Measurements from ENCODE around the gene GJA3. TPM values are rescaled to one million over a fixed set of nuclear protein-coding genes. Genes with fewer than 3 reads are reported as not detected.

The GJA3 gene
- total RNA-seq, 1 experiment from 2014 or later: 0.15 TPM

DNA sequence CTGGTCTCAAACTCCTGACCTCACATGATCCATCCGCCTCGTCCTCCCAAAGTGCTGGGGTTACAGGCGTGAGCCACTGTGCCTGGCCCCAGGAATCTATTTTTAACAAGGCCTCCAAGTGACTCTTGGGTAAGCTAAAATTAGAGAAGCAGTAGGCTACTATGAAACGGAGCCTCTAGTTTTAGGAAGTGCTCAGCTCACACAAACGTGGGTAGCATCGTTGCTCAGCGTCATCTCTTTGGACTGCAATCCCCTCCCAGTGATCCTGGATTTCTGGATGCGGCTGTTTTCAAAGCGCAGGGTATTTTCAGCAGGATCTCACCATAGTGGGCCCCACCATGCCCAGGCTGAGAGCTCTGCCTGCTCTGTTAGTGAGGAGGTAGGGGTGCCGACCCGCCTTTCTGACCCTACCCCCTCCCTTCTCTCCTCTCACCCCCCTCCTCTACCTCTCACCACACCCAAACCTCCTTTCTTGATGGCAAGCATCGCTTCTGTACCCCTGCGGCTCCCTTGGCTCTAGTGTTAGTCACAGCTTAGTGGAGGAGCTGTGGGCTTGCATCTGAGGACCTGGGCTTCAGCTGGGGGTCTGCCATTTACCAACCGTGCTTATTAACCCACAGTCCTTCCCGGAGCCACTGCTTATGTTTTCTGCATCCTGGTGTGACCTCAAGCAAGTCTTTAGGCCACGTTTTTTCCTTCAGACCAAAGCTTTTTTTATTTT, 34.2 kb downstream of the GJA3 start:
- Histone ChIP-seq H3K79me2 (ENCODE audit: low read depth) (no peaks in the 10 kb centered on the region), H3K9me3 (ENCODE audit: insufficient read depth, low read depth) (no peaks in the 10 kb centered on the region), H3K4me2 (peak overlapping the region; percentile 98; the same call in 1 of the 2 replicates), H4K20me1 (ENCODE audit: insufficient read depth) (no peaks in the 10 kb centered on the region), H3K9me2 (ENCODE audit: insufficient read depth) (no peaks in the 10 kb centered on the region), H3K27ac (no peak overlapping the region), H3K27me3 (ENCODE audit: insufficient read depth, low read depth) (no peaks in the 10 kb centered on the region), H3K36me3 (ENCODE audit: low read depth) (no peaks in the 10 kb centered on the region), H3K4me3 (no peak overlapping the region), H2AFZ (no peak overlapping the region), H3F3A (ENCODE audit: insufficient read depth, low read depth) (peaks cover 9% of the 10 kb centered on the region), H3K4me1 (replicated peaks; ENCODE audit: insufficient read depth) (peaks cover 15% of the 10 kb centered on the region)
- intact Hi-C loops (cut with micrococcal nuclease; ENCODE audit: unreplicated experiment): loop anchor here (5.0 to 10.0 kb wide), 2 partner anchors 36 to 522 kb away; partner anchors contain the start of gene GJA3
- POLR2A ChIA-PET (ENCODE audit: unreplicated experiment): interaction anchor here (0.6 kb wide), 1 partner anchor 59 kb away, joined by 4 read pairs; no protein-coding TSS in a partner anchor
- DNase-seq: no peak
- CTCF ChIA-PET: interaction anchor here (0.6 to 1.6 kb wide), 2 partner anchors 8 to 65 kb away, joined by 3 to 8 read pairs; no protein-coding TSS in a partner anchor
- TF ChIP-seq, protein P1, sequence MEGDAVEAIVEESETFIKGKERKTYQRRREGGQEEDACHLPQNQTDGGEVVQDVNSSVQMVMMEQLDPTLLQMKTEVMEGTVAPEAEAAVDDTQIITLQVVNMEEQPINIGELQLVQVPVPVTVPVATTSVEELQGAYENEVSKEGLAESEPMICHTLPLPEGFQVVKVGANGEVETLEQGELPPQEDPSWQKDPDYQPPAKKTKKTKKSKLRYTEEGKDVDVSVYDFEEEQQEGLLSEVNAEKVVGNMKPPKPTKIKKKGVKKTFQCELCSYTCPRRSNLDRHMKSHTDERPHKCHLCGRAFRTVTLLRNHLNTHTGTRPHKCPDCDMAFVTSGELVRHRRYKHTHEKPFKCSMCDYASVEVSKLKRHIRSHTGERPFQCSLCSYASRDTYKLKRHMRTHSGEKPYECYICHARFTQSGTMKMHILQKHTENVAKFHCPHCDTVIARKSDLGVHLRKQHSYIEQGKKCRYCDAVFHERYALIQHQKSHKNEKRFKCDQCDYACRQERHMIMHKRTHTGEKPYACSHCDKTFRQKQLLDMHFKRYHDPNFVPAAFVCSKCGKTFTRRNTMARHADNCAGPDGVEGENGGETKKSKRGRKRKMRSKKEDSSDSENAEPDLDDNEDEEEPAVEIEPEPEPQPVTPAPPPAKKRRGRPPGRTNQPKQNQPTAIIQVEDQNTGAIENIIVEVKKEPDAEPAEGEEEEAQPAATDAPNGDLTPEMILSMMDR (conservative IDR thresholded peaks at IDR 0.05): no peak
- TF ChIP-seq EZH2 (IDR thresholded peaks at IDR 0.05; ENCODE audit: low read depth): no peak
- BruUV-seq (replicated peaks): no TSS peak

DNA sequence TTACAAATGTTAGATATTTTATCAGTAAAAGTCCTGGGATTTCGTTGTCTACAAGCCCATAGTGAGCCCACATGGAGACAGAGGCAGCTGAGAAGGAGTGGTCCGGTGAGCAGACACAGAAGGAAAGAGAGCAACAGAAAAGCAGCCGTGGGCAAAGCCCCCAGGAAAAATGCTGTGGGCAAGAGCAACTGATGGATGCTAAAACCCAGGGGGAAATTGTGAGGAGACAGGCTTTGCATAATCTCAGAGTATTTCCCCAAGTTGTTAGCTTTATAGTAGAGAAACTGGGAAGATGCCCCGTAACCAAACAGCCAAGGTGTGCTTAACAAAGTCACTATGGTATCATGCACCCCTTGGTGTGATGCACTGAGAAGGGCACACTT, 35.1 kb downstream of the GJA3 start:
- Histone ChIP-seq H3K4me3 (no peak overlapping the region), H3K4me1 (replicated peaks; ENCODE audit: insufficient read depth) (peaks cover 21% of the 10 kb centered on the region), H3K9me2 (ENCODE audit: insufficient read depth) (no peaks in the 10 kb centered on the region), H3F3A (ENCODE audit: insufficient read depth, low read depth) (peaks cover 17% of the 10 kb centered on the region), H3K79me2 (ENCODE audit: low read depth) (no peaks in the 10 kb centered on the region), H2AFZ (no peak overlapping the region), H3K4me2 (no peak overlapping the region), H4K20me1 (ENCODE audit: insufficient read depth) (no peaks in the 10 kb centered on the region), H3K36me3 (ENCODE audit: low read depth) (no peaks in the 10 kb centered on the region), H3K27ac (no peak overlapping the region), H3K9me3 (ENCODE audit: insufficient read depth, low read depth) (no peaks in the 10 kb centered on the region), H3K27me3 (ENCODE audit: insufficient read depth, low read depth) (no peaks in the 10 kb centered on the region)
- intact Hi-C loops (cut with micrococcal nuclease; ENCODE audit: unreplicated experiment): loop anchor here (5.0 to 10.0 kb wide), 2 partner anchors 37 to 521 kb away; partner anchors contain the start of gene GJA3
- ChIA-PET POLR2A (ENCODE audit: unreplicated experiment) (no interaction called here), CTCF (interaction anchor here (0.6 kb wide), 1 partner anchor 66 kb away, joined by 3 read pairs; no protein-coding TSS in a partner anchor)
- TF ChIP-seq, protein P1 (conservative IDR thresholded peaks at IDR 0.05): no peak
- TF ChIP-seq EZH2 (IDR thresholded peaks at IDR 0.05; ENCODE audit: low read depth): no peak
- no TSS peak for BruUV-seq (replicated peaks)
- DNase-seq: no peak

DNA sequence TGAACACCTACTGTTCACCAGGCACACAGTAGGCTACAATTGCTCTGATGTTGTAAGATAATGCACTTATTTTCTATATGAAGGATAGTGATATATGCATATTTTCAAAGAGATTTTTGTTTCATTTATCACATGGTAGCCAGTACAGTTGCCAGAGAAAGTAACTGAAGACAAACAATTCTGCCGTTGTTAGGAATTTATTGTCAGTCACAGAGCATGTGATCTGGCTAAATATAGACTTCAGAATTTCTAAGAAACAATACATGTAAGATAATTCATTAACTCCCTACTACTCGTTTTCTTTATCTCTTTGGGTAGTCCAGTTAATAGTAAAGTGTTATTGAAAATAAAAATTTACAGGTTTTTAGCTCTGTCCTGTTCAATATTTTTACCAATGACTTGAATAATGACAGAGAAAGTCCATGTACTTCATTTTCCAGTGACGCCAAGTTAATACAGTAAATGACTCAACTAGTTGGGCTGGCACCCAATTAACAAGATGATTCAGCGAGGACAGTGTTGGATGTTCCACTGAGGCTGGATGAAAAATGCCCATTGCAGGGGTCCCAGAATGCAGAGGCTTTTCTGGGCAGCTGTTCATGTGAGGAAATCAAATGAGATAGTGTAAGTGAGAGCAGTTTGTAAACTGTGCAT, 35.6 kb downstream of the GJA3 start:
- Histone ChIP-seq H2AFZ (no peak overlapping the region), H3K4me2 (no peak overlapping the region), H3K4me3 (no peak overlapping the region), H3K79me2 (ENCODE audit: low read depth) (no peaks in the 10 kb centered on the region), H3K4me1 (replicated peaks; ENCODE audit: insufficient read depth) (peaks cover 21% of the 10 kb centered on the region), H3K9me3 (ENCODE audit: insufficient read depth, low read depth) (no peaks in the 10 kb centered on the region), H3F3A (ENCODE audit: insufficient read depth, low read depth) (peaks cover 19% of the 10 kb centered on the region), H3K36me3 (ENCODE audit: low read depth) (no peaks in the 10 kb centered on the region), H3K27ac (no peak overlapping the region), H3K27me3 (ENCODE audit: insufficient read depth, low read depth) (no peaks in the 10 kb centered on the region), H4K20me1 (ENCODE audit: insufficient read depth) (no peaks in the 10 kb centered on the region), H3K9me2 (ENCODE audit: insufficient read depth) (no peaks in the 10 kb centered on the region)
- DNase-seq: no peak
- no TSS peak for BruUV-seq (replicated peaks)
- ChIA-PET CTCF (no interaction called here), POLR2A (ENCODE audit: unreplicated experiment) (no interaction called here)
- intact Hi-C loops (cut with micrococcal nuclease; ENCODE audit: unreplicated experiment): loop anchor here (5.0 to 10.0 kb wide), 2 partner anchors 37 to 520 kb away; partner anchors contain the start of gene GJA3
- no peak for TF ChIP-seq EZH2 (IDR thresholded peaks at IDR 0.05; ENCODE audit: low read depth)
- TF ChIP-seq, protein P1 (conservative IDR thresholded peaks at IDR 0.05): no peak

All from PC-9 (cell line).